SU-DHL-6 (cell line): ENCODE results near the gene GALNT17.

Experiments used
- CTCF ChIP-seq: fragments of 200-600 bp; sonication (generic); IDR thresholded peaks from one replicate; pipeline ENCODE4 v1.5.1; 2017; ENCODE audit warnings: antibody characterized with exemption, mild to moderate bottlenecking, low read length, moderate library complexity; ENCODE audit not compliant: insufficient read depth, poor library complexity, severe bottlenecking
- EZH2phosphoT487 ChIP-seq: fragments of 200-600 bp; sonication (generic), shearing (Covaris generic); conservative IDR thresholded peaks from 2 replicates; pipeline ENCODE4 v1.6.1; 2018; ENCODE audit warnings: mild to moderate bottlenecking, antibody characterized with exemption, low read length, moderate library complexity, mixed read lengths

DNA sequence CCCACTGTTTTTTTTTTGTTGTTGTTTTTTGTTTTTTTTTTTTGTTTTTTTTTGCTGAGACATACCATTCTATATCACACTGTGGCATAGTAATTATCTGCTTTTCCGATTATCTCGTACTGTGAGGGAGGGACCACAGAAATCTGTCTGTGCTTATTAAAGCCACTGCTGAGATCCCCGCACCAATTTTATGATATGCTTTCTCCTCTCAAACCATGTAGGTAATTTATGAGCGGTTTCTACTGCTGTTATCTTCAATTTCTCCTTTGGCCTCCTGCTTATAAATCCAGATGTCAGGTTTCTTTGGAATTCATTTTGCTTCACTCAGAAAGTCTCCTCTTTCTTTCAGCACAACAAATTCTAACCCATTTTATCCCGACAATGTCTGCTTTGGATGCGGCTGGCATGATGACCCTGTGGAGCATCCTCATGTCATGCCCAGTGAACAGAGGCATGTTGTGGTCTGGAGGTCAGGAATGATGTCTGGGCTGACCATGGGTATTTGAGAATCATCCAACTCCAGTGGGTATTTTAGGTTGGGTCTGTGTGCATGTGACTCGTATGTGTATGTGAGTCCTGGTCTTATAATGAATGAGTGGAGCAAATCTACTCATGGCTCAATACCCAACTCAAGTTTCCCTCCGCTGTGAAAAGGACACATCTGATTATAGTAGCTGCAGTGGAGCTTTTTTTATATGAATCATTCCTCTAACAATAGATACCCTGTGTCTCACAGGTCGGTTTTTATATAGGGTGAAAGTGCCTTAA, 213.4 kb downstream of the GALNT17 start:
- TF ChIP-seq CTCF (no peak), EZH2phosphoT487 (no peak)
